Measurements from ENCODE around the gene CYP24A1.
A peak's percentile ranks its signal among the peaks of the same experiment; 100 is the strongest.

The CYP24A1 gene

DNA sequence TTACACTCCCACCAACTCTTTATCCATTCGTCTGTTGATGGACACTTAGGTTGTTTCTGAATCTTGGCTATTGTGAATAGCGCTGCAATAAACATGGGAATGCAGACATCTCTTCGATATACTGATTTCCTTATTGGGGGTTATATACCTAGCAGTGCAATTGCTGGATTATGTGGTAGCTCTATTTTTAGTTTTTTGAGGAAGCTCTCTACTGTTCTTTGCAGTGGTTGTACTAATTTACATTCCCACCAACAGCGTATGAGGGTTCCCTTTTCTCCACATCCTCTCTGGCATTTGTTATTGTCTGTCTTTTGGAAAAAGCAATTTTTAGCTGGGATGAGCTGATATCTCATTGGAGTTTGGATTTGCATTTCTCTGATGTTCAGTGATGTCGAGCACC is 29.5 kb upstream of the CYP24A1 start:
- DNase-seq (ENCODE audit: low spot score), result no peak

DNA sequence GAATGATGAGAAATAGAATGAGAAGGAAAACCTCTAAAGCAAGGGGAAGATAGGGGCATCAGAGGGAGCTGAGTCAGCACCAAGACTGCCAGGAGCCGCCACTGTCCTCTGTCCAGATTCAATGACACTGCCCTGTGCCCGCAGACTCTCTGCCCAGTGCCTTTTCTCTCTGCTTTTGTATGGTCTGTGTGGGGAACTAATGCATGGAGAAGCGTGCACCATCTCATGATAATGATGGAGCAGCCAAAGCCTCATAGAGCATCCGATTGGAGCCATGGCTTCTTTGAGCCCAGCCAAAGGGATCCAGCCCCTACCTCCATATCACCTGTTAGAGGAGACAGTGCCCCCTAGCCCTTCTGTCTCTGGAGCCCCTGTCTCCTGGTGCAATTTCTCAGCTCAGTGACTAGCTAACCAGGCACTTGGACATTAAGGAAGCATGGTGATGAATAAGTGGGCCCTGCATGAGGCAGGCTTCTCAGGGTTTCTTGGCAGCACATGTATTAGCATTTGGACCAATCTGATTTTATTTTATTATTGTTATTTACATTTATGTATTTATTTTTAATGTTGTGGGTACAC is 27.6 kb upstream of the CYP24A1 start:
- DNase-seq (ENCODE audit: low spot score), result no peak

DNA sequence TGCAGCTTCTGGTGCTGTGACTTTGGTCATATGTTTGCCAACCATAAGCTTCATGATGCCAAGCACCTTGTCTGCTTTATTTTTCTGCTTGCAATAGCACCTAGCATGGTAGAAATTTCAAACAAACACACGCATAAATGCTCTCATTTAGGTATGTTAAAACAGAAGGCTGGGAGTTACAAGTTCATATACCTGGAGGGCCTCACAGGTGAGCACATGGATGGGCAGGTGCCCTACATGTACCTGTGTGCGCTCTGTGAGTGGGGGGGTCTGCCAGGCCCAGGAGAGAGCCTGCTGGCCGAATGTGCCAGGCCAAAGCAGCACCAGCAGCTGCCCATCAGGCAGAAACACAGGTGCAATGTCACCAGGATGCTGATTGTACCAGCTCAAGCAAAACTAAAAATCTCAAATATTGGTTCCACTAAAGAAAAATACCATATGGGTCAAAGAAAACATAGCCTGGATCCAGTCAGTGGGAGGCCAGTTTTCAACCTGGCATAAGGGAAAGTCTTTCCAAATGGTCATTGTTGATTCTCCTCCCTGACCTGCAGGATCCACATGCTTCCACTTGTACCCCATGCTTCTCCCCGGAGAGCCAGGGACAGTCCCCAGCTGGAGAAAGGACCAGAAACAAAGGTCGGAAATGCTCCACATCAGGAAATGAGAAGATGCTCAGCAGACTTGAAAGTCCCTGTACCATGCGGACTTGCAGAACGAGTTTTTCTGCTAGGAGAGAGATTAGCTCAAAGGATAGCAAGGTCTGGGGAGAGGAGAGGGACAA is 26.9 kb upstream of the CYP24A1 start:
- no peak for DNase-seq (ENCODE audit: low spot score)

DNA sequence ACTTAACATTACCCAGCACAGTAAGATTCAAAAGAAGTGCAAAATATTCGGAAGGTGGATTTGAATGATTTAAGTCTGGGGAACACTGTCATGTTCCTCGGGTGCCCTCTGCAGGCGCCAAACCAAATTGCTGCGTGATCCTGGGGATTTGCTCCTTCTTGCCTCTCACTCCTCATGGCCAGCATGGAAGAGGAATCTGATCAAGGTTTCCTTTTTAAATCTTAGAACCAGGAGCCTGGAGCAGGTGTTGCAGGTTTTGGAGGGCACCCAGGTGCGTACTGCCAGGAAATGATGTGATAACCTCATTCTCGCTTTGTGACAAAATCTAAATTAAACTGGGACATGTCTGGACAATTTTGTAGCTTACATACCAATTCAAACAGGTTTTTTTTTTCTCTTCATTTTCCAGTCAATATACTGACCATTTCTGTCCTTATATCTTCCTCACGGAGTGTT is 26.0 kb upstream of the CYP24A1 start:
- DNase-seq (ENCODE audit: low spot score), result peak; percentile 70

DNA sequence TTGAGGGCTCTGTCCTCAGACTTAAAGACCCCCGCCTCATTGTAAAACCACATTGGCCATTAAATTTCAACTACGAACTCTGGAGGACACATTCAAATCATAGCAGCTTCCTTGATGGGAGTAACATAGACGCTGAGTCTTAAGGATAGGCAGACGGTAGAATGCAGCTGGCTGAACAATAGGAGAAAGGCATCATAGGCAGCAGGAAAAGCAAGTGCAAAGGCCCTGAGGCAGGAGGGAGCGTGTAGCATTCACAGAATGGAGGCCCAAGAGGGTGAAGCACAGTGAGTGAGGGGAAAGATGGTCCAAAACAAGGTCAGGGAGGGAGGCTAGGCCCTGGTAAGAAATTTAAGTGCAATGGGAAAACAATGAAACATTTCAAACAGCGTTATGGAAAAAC is 25.5 kb upstream of the CYP24A1 start:
- no peak for DNase-seq (ENCODE audit: low spot score)

DNA sequence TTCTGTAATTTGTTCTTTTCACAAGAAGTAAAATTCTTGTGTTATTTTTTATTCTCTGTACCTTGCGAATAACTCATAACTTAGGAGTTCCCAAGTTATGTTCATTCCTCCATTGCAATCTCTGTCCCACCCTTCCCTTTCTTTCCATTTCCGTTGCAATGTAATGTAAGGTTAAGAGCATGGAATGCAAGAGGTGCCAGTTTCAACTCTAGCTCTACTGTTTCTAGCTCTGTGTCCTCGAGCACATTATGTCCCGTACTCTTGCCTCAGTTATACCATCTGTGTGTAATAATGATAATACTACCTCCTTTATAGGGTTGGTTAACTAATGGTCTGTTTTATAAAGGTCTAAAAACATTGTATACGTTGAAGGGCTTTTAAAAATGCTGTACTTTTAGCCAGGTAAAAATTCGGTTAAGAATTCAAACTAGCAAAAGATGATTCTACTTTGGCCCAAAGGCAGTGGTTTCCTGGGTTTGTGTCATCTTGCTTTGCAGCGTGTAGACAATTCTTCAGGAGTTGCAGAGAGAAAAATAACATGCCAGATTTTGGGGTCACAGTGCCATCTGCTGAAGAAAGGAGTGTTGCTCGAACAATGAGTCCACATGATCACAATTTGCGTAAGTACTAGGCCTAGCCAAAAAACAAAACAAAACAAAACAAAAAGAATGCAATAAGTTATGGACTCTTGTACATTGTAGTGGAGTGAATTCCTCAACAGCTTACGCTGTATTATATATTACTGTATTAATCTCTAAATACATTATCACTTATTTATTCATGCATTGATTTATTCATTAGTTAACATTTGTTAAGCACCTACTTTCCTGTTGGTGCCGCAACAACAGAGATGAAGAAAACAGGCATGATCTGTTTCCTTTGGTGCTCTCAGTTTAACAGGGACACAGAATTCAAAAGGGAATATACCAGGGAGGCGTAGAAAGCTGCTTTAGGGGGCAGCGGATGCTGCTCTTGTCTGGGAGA is 24.1 kb upstream of the CYP24A1 start:
- peak; percentile 54 for DNase-seq (ENCODE audit: low spot score)

DNA sequence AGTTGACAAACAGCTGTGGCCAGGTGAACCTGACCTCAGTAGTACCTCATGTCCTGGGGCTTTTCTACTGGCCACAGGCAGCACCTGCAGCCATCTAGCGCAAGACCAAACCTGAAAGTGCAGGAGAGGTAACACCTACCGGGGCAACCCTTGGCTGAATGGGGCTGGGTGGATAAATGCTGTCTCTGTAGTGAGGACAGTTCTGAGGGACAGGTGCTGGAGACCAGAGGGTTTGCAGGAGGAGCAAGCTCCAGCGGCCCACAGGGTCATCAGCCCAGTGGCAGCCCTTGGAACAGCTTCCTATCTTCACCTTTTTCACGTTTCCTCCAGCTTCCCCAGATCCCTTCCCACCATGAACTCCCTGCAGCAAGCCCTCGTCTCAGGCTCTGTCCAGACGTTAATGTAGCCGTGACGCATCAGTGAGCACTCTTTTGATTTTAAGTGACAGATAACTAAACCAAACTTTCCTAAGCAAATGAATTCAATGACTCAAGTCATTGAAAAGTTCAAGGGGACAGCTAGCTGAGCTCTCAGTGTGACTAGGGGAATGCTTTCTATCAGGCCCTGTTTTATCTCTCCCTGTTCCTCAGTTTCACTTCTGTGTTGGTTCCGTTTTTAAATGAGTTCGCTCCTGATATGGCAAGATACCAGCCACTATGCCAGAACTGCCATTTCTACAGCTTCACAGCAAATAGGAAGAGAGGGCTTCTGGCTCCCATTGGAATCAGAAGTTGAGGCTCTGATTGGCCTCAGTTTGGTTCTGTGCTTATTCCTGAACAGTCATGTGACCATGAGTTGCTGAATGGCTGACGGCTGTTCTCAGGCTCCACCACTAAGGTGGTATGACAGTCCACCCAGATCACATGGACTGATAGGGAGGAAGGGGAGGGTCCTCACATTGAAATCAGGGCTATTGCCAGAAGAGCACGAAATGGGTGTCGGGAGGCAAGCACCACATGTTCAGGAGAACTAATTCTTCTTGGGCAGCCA is 22.0 kb upstream of the CYP24A1 start:
- DNase-seq (ENCODE audit: low spot score), result no peak

DNA sequence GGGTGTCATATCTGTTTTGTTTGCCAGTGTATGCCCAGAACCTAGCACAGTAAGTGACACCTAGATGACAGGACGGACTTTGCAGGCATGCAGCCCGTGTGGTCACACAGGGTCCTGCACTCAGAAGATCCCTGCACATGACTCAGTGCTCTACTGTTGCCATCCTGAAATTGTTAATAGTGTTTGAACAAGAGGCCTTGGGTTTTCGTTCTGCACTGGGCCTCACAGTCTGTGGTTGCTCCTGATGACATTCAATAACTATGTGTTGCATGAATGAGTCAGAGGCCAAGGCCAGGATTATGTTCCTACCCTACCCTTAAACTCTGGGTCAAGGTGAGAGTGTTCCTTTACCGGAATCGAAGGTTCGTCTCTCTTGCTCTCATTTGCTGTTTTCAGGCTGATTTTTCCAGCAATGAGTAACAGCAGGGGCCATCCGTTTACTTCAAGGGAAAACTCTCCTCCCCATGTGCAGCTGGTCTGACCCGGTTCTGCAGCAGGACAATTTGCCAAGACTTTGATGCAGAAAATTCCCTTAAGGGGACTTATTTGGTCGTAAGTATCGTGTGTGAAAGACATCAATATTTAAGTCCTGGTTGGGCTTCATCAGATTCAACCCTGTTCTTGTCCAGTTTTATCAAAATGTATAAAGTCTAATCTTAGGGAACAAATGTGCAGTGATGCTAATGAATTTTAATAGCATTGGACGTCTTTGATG is 21.1 kb upstream of the CYP24A1 start:
- no peak for DNase-seq (ENCODE audit: low spot score)

DNA sequence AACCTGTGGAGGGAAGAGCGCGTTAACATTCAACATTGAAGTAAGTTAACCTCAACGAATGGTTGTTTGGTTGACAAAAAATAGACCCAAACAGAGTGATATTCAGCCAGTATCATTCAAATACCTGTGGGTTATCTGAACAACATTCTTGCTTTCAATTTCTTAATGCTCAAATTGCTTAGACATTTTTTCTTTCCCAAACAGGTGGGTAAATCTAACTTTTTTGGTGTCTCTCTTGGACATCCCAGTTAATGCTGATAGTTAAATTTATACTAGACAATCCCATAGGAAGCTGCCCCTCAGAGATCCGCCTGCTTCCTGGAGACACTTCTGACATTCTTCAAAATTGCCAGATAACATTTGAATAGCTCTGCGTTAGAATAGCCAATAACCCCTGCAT is 20.0 kb upstream of the CYP24A1 start:
- DNase-seq (ENCODE audit: low spot score), result no peak

DNA sequence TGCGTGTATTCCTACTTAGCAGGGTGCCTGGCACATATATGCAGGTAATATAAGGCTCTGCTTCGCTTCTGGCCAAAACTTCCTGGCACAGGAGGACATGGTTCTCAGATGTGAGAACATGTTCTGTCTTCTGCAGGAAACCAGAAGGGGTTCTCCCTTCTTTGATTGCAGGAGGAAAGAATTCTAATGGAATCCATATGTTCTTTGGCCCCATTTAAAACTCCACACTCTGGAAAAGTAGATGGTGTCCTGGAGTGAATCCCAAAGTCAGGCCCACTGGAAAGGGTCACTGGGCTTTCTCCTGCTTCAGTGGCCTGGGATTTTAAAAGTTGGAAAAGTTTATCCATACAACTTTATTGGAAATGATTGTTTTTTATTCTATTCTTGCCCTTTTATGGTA is 16.4 kb upstream of the CYP24A1 start:
- DNase-seq (ENCODE audit: low spot score), result peak; percentile 13

DNA sequence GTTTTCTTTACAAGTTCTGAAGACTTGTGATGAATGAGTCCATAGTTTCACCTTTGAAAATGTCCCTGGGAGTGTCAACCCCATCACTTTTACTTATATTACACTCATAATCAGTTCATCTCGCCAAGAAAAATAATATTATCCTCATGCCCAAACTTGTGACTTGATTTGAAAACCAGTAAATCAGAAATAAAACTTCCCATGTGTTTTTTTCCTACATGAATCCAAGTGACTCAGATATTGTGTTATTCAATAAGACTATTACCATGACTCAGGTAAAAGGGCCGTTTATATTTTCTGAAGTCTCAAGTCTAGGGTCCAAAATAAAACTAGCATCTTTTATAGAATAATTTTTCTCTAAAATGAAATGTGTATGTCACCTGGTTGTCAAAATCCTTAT is 15.8 kb upstream of the CYP24A1 start:
- DNase-seq (ENCODE audit: low spot score), result no peak

DNA sequence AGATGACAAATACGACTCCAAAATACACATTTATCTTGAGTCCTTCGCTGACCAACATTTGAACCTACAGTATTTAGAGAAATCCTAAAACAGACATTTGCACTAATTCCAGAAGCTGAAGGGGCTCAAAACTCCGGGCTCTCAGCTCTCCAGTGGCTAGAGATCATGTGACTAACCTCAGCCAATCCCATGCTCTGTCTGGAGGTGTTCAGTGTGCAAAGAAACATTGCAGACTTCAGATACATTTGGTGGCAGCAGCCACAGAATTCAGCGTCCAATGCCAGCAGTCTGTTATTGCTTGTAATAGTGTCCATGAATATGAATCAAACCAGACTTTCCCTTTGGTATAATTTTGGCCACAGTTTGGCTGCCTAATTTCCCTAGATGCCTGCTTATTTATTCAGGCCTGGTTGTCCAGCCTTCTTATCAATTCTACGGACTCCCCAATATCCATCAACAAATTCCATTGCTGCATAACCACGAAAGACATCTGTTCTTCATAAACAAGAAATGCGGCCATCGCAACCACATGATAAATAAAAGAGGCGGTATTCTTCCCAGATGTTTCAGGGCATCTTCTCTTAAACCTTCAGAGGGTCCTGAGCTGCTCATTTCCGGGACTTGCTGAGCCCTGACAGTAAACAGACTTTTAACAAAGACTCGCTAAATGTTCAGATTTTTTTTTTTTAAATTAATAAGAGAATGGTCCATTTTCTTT is 14.5 kb upstream of the CYP24A1 start:
- peak; percentile 16 for DNase-seq (ENCODE audit: low spot score)

DNA sequence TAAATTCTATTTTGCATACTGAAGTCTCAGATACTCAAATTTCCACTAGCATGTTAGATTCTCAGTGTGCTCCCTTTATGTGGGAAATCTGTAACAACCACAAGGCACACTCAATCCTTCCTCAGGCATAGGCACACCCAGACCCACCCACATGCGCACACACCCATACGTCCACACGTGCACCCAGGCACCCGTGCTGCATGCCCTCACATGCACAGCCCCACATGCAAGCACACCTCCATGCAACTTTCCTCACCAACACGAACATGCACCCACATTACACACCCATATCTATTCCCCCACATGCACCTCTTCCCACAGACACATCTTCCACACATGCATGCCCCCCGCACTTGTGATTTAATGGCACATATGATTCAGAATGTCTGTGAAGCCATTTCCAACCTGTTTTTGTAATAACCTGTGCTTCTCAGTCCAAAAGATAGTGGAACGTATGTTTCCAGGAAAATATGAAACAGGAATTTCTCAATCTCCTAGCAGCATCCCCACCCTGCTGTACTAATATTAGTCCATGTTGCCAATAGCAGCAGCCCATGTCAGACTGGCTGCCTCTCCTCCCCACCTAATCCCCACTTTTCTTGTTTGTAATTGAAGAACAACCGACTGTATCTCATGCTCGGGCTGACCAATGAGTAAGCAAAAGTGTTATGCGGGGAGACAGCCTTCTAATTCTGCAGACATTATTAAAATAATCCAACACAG is 11.3 kb upstream of the CYP24A1 start:
- DNase-seq (ENCODE audit: low spot score), result no peak

DNA sequence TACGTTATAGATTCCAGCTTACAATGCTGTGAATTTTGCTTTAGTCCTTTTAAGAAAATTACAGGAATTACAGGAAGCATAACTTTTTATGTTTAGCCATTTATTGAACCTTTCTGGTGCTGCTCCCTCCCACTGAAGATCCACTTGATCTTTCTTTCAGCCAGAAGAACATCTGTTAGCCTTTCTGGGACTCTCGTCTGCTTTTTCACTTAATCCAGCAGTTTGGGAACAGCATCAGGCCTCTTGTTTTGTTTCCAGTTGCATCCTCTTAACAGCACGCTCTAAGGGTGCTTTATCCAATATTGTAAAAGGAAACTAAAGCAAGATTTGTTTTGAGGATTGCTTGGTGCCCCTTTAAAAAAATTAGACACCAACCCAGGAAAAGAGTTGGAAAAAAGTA is 10.3 kb upstream of the CYP24A1 start:
- DNase-seq (ENCODE audit: low spot score), result no peak

DNA sequence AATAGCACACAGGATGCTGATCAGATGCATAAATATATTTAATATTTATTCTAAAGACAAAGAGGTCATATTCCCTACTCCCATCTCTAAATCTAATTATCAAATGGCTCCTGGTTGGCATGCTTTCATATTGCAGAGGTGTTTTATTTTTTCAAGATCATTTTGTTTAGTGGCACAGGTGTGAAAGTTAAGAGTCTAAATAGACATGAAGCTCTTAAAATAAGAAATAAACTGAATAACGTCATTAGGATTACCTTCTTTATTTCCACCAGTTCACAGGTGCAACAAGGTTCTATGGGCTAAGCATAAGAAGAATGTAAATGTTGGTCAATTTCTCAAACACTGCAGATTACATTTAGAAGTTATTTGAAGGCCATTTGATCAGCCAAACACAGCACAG is 7.1 kb upstream of the CYP24A1 start:
- no peak for DNase-seq (ENCODE audit: low spot score)

DNA sequence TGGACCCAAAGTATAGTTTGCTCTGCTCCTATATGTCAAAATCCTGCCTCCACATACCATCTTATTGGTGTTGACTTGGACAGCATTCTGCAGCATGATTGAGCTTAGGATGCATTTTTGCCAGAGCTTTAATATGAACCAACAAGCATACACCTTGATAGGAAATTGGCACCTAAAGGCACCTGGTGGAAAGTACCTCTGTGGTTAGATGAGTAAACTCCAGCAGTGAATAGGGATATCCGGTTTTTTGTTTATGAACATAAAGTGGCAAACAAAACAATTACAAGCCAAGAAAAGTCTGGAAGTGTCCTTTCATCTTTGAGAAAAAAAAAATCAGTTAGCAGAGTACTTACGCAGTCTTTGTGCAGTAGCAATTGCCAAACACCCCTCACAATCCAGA is 6.2 kb upstream of the CYP24A1 start:
- no peak for DNase-seq (ENCODE audit: low spot score)

DNA sequence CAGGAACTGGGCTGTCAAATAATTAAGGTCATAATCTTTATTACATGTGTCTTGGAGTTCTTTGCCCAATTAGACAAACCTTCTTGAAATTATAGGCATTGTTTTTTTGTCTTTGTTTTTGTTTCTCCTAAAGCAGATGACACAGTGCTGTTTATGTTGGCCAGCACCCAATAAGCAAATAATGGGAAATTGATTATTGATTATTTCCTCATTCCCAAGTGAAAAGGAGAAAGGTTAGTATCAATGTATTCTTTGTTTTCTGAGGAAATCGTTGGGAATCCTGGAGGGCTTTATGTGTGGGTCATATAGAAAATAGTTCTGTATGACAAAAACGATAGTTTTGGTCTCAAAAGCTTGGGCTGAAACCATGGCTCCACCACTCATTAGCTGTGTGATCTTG is 4.5 kb upstream of the CYP24A1 start:
- no peak for DNase-seq (ENCODE audit: low spot score)

DNA sequence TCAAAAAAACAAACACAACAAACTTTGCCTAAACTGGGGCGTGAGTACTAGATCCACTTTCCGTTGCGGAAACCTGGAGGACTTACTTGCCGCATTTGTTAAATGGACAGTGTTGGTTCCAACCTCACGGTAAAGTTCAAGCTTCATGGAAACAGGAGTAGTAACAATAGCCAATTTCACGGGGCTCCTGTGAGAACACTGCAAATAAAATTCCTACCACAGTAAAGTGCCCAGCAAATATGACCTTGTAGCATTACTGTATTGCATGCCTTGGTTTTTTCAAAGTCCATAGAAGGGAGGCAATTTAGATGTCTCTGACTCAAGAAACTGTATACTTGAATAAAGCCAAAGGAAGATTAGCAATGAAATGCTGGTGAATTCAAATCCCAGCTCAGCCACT is 3.6 kb upstream of the CYP24A1 start:
- no peak for DNase-seq (ENCODE audit: low spot score)

DNA sequence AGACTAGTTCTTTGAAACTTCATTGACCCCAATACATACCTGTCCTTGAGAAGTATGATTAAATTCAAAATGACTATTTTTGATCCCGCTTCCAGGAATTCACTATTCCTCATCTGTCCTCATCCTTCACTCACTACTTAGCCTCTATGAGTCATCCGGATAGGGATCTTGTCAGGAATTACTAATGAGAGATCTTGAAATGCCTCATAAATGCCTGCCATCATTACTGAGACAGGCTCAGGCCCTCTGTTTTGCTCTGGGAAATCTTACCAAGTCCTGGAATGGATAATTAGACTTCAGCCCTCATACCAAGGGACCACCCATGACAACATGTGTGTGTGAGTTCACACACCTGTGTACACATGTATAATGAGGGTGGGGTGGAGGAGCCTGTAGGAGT is 2.8 kb upstream of the CYP24A1 start:
- DNase-seq (ENCODE audit: low spot score), result peak; percentile 47

Measured in GM03348 (cell line).